Left lung (tissue), 14 donors: ENCODE data around the gene CAPG. TPM values are rescaled to one million over a fixed set of nuclear protein-coding genes. Genes with fewer than 3 reads are reported as not detected.

ENCODE experiments used
- ATAC-seq: fragments of 200-7000 bp; cut with Tn5 transposase; one replicate; pipeline ENCODE4 v1.9.1; 2020; ENCODE audit warnings: moderate library complexity
- DNase-seq, 4 donors: peaks; one replicate each; pipeline ENCODE4 v3.0.0-alpha.2; 2013 to 2020
- H3K27ac ChIP-seq, 2 donors: fragments of 200-600 bp; sonication (generic) in 1 of 2; one replicate each; pipeline versions ENCODE4 v1.5.0 to v1.8.0; 2020 to 2021
- H3K27me3 ChIP-seq, 2 donors: fragments of 200-600 bp; sonication (generic) in 1 of 2; one replicate each; pipeline versions ENCODE4 v1.5.0 to v1.8.0; 2020 to 2021
- H3K36me3 ChIP-seq, 2 donors: fragments of 200-600 bp; sonication (generic) in 1 of 2; one replicate each; pipeline versions ENCODE4 v1.5.0 to v1.8.0; 2020 to 2021
- H3K4me1 ChIP-seq, 2 donors: fragments of 200-600 bp; one replicate each; pipeline ENCODE4 v1.8.0; 2021
- H3K4me3 ChIP-seq, 2 donors: fragments of 200-600 bp; sonication (generic) in 1 of 2; one replicate each; pipeline versions ENCODE4 v1.5.0 to v1.8.0; 2020 to 2021; ENCODE audit warnings: mild to moderate bottlenecking in 1 of 2
- H3K9me3 ChIP-seq, 2 donors: fragments of 200-600 bp; sonication (generic) in 1 of 2; one replicate each; pipeline versions ENCODE4 v1.5.0 to v1.8.0; 2020 to 2021
- intact Hi-C, 2 donors: fragments of 100-400 bp; cut with DNase I; formaldehyde crosslinking; loops; one replicate each; pipeline versions ENCODE4 v1.11.2 to v1.14.2; 2022
- long read RNA-seq, 12 donors: library from polyadenylated mRNA in 2 of 12; unstranded in 2 of 12; transcript quantifications; one replicate each; pipeline ENCODE4 v2.0.0 and lab custom pipeline, GENCODE V29; 2019 to 2026
- polyA plus RNA-seq, 6 donors: library from polyadenylated mRNA; unstranded; fragments of 120-200 nt; gene quantifications; one replicate each; pipeline ENCODE4 v1.2.1, GENCODE V29; 2013; ENCODE audit not compliant: insufficient read length in 6 of 6
- total RNA-seq, 2 donors: library from RNA; stranded (reverse); fragmentation: NEBNext Ultra II Directional; extraction: Animal tissue kit (Norgen Biotek cat#: 25700); gene quantifications; one replicate each; pipeline ENCODE4 v1.2.1, GENCODE V29; 2021
- TF ChIP-seq, protein P1 (sequence below), 2 donors: fragments of 200-600 bp; sonication (generic) in 1 of 2; IDR thresholded peaks; one replicate each; pipeline versions ENCODE4 v1.5.0 to v1.8.0; 2021; ENCODE audit warnings: antibody characterized with exemption in 2 of 2
- donor health status: DM: no; HTN: yes; CAD: no.
- donor health status: DM: no; HTN: no; CAD: no.

Gene CAPG, protein sequence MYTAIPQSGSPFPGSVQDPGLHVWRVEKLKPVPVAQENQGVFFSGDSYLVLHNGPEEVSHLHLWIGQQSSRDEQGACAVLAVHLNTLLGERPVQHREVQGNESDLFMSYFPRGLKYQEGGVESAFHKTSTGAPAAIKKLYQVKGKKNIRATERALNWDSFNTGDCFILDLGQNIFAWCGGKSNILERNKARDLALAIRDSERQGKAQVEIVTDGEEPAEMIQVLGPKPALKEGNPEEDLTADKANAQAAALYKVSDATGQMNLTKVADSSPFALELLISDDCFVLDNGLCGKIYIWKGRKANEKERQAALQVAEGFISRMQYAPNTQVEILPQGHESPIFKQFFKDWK
- total RNA-seq, result 100 to 1,000 TPM; 340 to 418 TPM
- 10 to 100 TPM; 45.8 to 60.1 (median 51.8) TPM for polyA plus RNA-seq
- long read RNA-seq, donor 1, transcript CAPG-204 (10 exons, 1,151 nt), result major isoform, 13 of 15 reads
- long read RNA-seq, donor 1, partial matches to known transcripts, result 0 of 15 reads
- long read RNA-seq, donor 1, other reads (novel, unspliced or antisense), result 0 of 15 reads
- long read RNA-seq, donor 2, transcript CAPG-204 (10 exons, 1,151 nt), result major isoform, 7 of 10 reads
- long read RNA-seq, donor 2, partial matches to known transcripts, result 0 of 10 reads
- long read RNA-seq, donor 2, other reads (novel, unspliced or antisense), result 0 of 10 reads
- long read RNA-seq, donor 3, transcript CAPG-204 (10 exons, 1,151 nt), result major isoform, 19 of 23 reads
- long read RNA-seq, donor 3, partial matches to known transcripts, result 0 of 23 reads
- long read RNA-seq, donor 3, other reads (novel, unspliced or antisense), result 0 of 23 reads
- long read RNA-seq, donor 4, transcript CAPG-201 (10 exons, 1,442 nt), result major isoform, 220 of 434 reads
- long read RNA-seq, donor 4, transcript CAPG-204 (10 exons, 1,151 nt), result minor isoform, 152 of 434 reads
- long read RNA-seq, donor 4, partial matches to known transcripts, result 28 of 434 reads
- long read RNA-seq, donor 4, other reads (novel, unspliced or antisense), result 34 of 434 reads
- long read RNA-seq, donor 5, transcript CAPG-204 (10 exons, 1,151 nt), result major isoform, 17 of 20 reads
- long read RNA-seq, donor 5, partial matches to known transcripts, result 0 of 20 reads
- long read RNA-seq, donor 5, other reads (novel, unspliced or antisense), result 0 of 20 reads
- long read RNA-seq, donor 6, transcript CAPG-204 (10 exons, 1,151 nt), result major isoform, 14 of 18 reads
- long read RNA-seq, donor 6, partial matches to known transcripts, result 0 of 18 reads
- long read RNA-seq, donor 6, other reads (novel, unspliced or antisense), result 0 of 18 reads
- long read RNA-seq, donor 7, transcript CAPG-204 (10 exons, 1,151 nt), result major isoform, 9 of 16 reads
- long read RNA-seq, donor 7, partial matches to known transcripts, result 5 of 16 reads
- long read RNA-seq, donor 7, other reads (novel, unspliced or antisense), result 0 of 16 reads
- long read RNA-seq, donor 8, transcript CAPG-204 (10 exons, 1,151 nt), result major isoform, 7 of 8 reads
- long read RNA-seq, donor 8, partial matches to known transcripts, result 0 of 8 reads
- long read RNA-seq, donor 8, other reads (novel, unspliced or antisense), result 0 of 8 reads
- long read RNA-seq, donor 9, result 0 reads
- long read RNA-seq, donor 10, transcript CAPG-201 (10 exons, 1,442 nt), result major isoform, 571 of 783 reads
- long read RNA-seq, donor 10, transcript CAPG-204 (10 exons, 1,151 nt), result minor isoform, 123 of 783 reads
- long read RNA-seq, donor 10, partial matches to known transcripts, result 37 of 783 reads
- long read RNA-seq, donor 10, other reads (novel, unspliced or antisense), result 52 of 783 reads
- long read RNA-seq, donor 11, transcript CAPG-204 (10 exons, 1,151 nt), result major isoform, 5 of 6 reads
- long read RNA-seq, donor 11, partial matches to known transcripts, result 0 of 6 reads
- long read RNA-seq, donor 11, other reads (novel, unspliced or antisense), result 0 of 6 reads
- long read RNA-seq, donor 12, transcript CAPG-204 (10 exons, 1,151 nt), result major isoform, 15 of 29 reads
- long read RNA-seq, donor 12, partial matches to known transcripts, result 11 of 29 reads
- long read RNA-seq, donor 12, other reads (novel, unspliced or antisense), result 0 of 29 reads

DNA sequence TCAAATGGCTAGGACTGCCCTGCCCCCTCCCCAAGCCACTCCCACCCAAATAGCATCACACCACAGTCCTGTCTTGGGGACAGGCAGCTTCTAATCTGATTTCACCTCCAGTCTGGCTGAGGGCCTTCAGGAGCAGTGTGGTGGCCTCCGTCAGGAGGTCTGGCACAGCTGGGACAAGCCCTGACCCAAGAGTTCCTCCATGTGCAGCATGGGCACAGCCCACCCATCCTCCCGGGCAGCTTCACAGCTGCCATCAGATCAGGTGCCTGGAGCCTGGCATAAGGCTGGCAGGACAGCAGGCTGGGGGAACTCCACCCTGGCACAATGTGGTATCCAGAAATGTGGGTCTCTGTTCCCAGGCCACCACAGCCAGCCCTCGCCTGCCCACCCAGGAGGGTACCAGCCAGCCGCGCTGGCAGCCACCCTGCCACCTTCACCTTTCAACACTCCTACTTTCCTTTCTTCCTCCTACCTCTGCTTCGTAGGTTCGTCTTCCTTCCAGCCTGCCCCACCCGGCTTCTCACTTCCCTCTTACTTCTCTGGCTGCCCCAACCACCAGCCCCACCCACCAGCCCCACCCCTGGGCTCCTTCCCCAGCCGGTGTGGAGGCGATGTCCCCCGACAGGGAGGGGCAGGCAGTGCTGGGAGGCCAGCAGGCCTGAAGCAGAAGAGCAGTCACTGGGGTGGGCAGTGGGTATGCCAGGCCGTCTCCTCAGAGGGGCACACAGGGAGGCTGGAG, at the start of gene CAPG:
CAPG (minus strand) TSS at position 522 of the 739 bp plus-strand sequence. CDS start 8,221 bp downstream, outside the sequence.
- Histone ChIP-seq H3K9me3 (no peaks in the 10 kb centered on the region), H3K27ac (peak within 1 kb of the TSS; percentile 60 to 93), H3K36me3 (no peaks in the 10 kb centered on the region), H3K4me1 (peaks cover 8 to 85% of the 10 kb centered on the region in 2 donors), H3K4me3 (peak within 1 kb of the TSS; percentile 10 to 58), H3K27me3 (no peaks in the 10 kb centered on the region)
- ATAC-seq (peak; percentile 68), DNase-seq (peak in 2 of 4 donors; percentile 91 to 96)
- intact Hi-C loops, result loop anchor here in 1 of 2 donors (10.0 kb wide), 1 partner anchor 145 kb away; no protein-coding TSS in a partner anchor
- TF ChIP-seq, protein P1, sequence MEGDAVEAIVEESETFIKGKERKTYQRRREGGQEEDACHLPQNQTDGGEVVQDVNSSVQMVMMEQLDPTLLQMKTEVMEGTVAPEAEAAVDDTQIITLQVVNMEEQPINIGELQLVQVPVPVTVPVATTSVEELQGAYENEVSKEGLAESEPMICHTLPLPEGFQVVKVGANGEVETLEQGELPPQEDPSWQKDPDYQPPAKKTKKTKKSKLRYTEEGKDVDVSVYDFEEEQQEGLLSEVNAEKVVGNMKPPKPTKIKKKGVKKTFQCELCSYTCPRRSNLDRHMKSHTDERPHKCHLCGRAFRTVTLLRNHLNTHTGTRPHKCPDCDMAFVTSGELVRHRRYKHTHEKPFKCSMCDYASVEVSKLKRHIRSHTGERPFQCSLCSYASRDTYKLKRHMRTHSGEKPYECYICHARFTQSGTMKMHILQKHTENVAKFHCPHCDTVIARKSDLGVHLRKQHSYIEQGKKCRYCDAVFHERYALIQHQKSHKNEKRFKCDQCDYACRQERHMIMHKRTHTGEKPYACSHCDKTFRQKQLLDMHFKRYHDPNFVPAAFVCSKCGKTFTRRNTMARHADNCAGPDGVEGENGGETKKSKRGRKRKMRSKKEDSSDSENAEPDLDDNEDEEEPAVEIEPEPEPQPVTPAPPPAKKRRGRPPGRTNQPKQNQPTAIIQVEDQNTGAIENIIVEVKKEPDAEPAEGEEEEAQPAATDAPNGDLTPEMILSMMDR (IDR thresholded peaks at IDR 0.05), result no peak

- H3K4me3 ChIP-seq, result no peak overlapping the region
- no peak overlapping the region for H3K27ac ChIP-seq
- ATAC-seq, result no peak
- no peaks in the 10 kb centered on the region for H3K27me3 ChIP-seq
- TF ChIP-seq, protein P1 (IDR thresholded peaks at IDR 0.05), result no peak
- DNase-seq, result no peak
- no peaks in the 10 kb centered on the region for H3K4me1 ChIP-seq
- H3K9me3 ChIP-seq, result no peaks in the 10 kb centered on the region
- no peaks in the 10 kb centered on the region for H3K36me3 ChIP-seq
- intact Hi-C loops, result no loop called here
These were observed 49.6 kb upstream of the CAPG start for GRCh38 chr2:85459771-85460170.

- H3K36me3 ChIP-seq, result no peaks in the 10 kb centered on the region
- no peak for DNase-seq
- no peaks in the 10 kb centered on the region for H3K9me3 ChIP-seq
- no peaks in the 10 kb centered on the region for H3K27me3 ChIP-seq
- intact Hi-C loops, result no loop called here
- ATAC-seq, result no peak
- TF ChIP-seq, protein P1 (IDR thresholded peaks at IDR 0.05), result no peak
- no peak overlapping the region for H3K27ac ChIP-seq
- H3K4me1 ChIP-seq, result no peaks in the 10 kb centered on the region
- no peak overlapping the region for H3K4me3 ChIP-seq
These were observed 48.7 kb upstream of the CAPG start for GRCh38 chr2:85458601-85459563.
